Breast epithelium (tissue), 3 donors: ENCODE data around the gene FABP1.

Experiments
- CTCF ChIP-seq, 3 donors: fragments of 450-650 bp; IDR thresholded peaks; one replicate each; pipeline ENCODE4 v1.5.1; 2016 to 2017; ENCODE audit warnings: antibody characterized with exemption in 3 of 3, mild to moderate bottlenecking in 3 of 3, moderate library complexity in 3 of 3
- POLR2A ChIP-seq: fragments of 450-650 bp; IDR thresholded peaks from one replicate; pipeline ENCODE4 v1.6.1; 2016; ENCODE audit warnings: antibody characterized with exemption, mild to moderate bottlenecking, moderate library complexity
- POLR2AphosphoS5 ChIP-seq, 3 donors: sonication (generic); formaldehyde crosslinking; IDR thresholded peaks; one replicate each; pipeline ENCODE4 v1.6.1; 2017; ENCODE audit warnings: antibody characterized with exemption in 3 of 3

GRCh38 chr2:88082781-88083180 is 45.1 kb downstream of the FABP1 start:
- no peak for TF ChIP-seq CTCF (IDR thresholded peaks at IDR 0.05)
- no peak for TF ChIP-seq POLR2A
- TF ChIP-seq POLR2AphosphoS5 (IDR thresholded peaks at IDR 0.05) = peak in 1 of 3 donors; percentile 37
